Stomach (tissue), 4 donors: Measurements from ENCODE around the gene TLCD3A.

Experiments
- CTCF ChIP-seq, 7 experiments: fragments of 450-650 bp in 4 of 7; fragments of 200-600 bp in 3 of 7; sonication (generic) in 3 of 7; IDR thresholded peaks; one replicate each; pipeline ENCODE4 v1.5.1; 2016 to 2019; ENCODE audit warnings: antibody characterized with exemption in 7 of 7, control low read depth in 2 of 7, mild to moderate bottlenecking in 1 of 7
- EP300 ChIP-seq: sonication (generic); formaldehyde crosslinking; IDR thresholded peaks from one replicate; pipeline ENCODE4 v1.6.1; 2017; ENCODE audit warnings: antibody characterized with exemption
- POLR2A ChIP-seq, 4 donors: fragments of 450-650 bp; IDR thresholded peaks; one replicate each; pipeline ENCODE4 v1.6.1; 2016; ENCODE audit warnings: antibody characterized with exemption in 4 of 4, control low read depth in 2 of 4, mild to moderate bottlenecking in 1 of 4, moderate library complexity in 1 of 4

GRCh38 chr17:787641-788221, 55.3 kb downstream of the TLCD3A start:
- no peak for TF ChIP-seq POLR2A (IDR thresholded peaks at IDR 0.05)
- TF ChIP-seq CTCF (IDR thresholded peaks at IDR 0.05) = no peak
- no peak for TF ChIP-seq EP300
